Right atrium auricular region (tissue), 2 donors: Measurements from ENCODE around the gene SHISAL1. TPM values are rescaled to one million over a fixed set of nuclear protein-coding genes. Genes with fewer than 3 reads are reported as not detected.

Experiments used
- DNase-seq: peaks from one replicate; pipeline ENCODE4 v3.0.0-alpha.2; 2019; ENCODE audit warnings: low spot score
- H3K27ac ChIP-seq, 2 donors: fragments of 200-600 bp; sonication (generic); 1 replicate in 1 of 2; 2 replicates in 1 of 2; pipeline ENCODE4 v1.5.1; 2016 to 2019
- H3K27me3 ChIP-seq, 2 donors: fragments of 200-600 bp; sonication (generic); one replicate each; pipeline versions ENCODE4 v1.5.1 to v1.6.0; 2017 to 2019
- H3K36me3 ChIP-seq: fragments of 200-600 bp; sonication (generic); one replicate; pipeline ENCODE4 v1.5.1; 2016
- H3K4me1 ChIP-seq, 2 donors: fragments of 200-600 bp; sonication (generic); one replicate each; pipeline versions ENCODE4 v1.5.1 to v1.6.0; 2017 to 2019
- H3K4me3 ChIP-seq, 2 donors: fragments of 200-600 bp; sonication (generic); 1 replicate in 1 of 2; 2 replicates in 1 of 2; pipeline ENCODE4 v1.5.1; 2017 to 2019; ENCODE audit warnings: mild to moderate bottlenecking in 1 of 2, moderate library complexity in 1 of 2
- H3K9me3 ChIP-seq, 2 donors: fragments of 200-600 bp; sonication (generic); one replicate each; pipeline ENCODE4 v1.5.1; 2019
- CTCF ChIP-seq, 2 donors: fragments of 200-600 bp; sonication (generic); IDR thresholded peaks; one replicate each; pipeline ENCODE4 v1.5.1; 2019; ENCODE audit warnings: antibody characterized with exemption in 2 of 2
- total RNA-seq, 2 donors: library from RNA; depleted of rRNA; stranded (reverse); fragments of >200 nt; gene quantifications; one replicate each; pipeline ENCODE4 v1.1.0, GENCODE V29; 2016

The SHISAL1 gene
- total RNA-seq, 2 donors from 2014 or later, result 0.26 to 2.0 TPM

- no peak for TF ChIP-seq CTCF (IDR thresholded peaks at IDR 0.05)
- H3K9me3 ChIP-seq, result no peaks in the 10 kb centered on the region
- no peak overlapping the region for H3K4me3 ChIP-seq
- H3K4me1 ChIP-seq, result no peaks in the 10 kb centered on the region
- H3K36me3 ChIP-seq, result no peaks in the 10 kb centered on the region
- H3K27me3 ChIP-seq, result no peaks in the 10 kb centered on the region
- DNase-seq, result no peak
- H3K27ac ChIP-seq, result no peak overlapping the region
Observed at GRCh38 chr22:44318751-44319150, 6.0 kb upstream of the SHISAL1 start.

GRCh38 chr22:44317886-44318637 lies 5.3 kb upstream of the SHISAL1 start:
- TF ChIP-seq CTCF (IDR thresholded peaks at IDR 0.05), result no peak
- Histone ChIP-seq H3K9me3 (no peaks in the 10 kb centered on the region), H3K27ac (no peak overlapping the region), H3K4me1 (no peaks in the 10 kb centered on the region), H3K27me3 (no peaks in the 10 kb centered on the region), H3K36me3 (no peaks in the 10 kb centered on the region), H3K4me3 (no peak overlapping the region)
- DNase-seq, result no peak

- no peak overlapping the region for H3K27ac ChIP-seq
- no peaks in the 10 kb centered on the region for H3K27me3 ChIP-seq
- H3K4me1 ChIP-seq, result no peaks in the 10 kb centered on the region
- no peak for DNase-seq
- H3K36me3 ChIP-seq, result no peaks in the 10 kb centered on the region
- no peak overlapping the region for H3K4me3 ChIP-seq
- H3K9me3 ChIP-seq, result no peaks in the 10 kb centered on the region
- no peak for TF ChIP-seq CTCF (IDR thresholded peaks at IDR 0.05)
Observed at GRCh38 chr22:44317123-44317444, 4.3 kb upstream of the SHISAL1 start.

GRCh38 chr22:44316393-44317122 lies 3.8 kb upstream of the SHISAL1 start:
- H3K27me3 ChIP-seq, result no peaks in the 10 kb centered on the region
- DNase-seq, result no peak
- no peak for TF ChIP-seq CTCF (IDR thresholded peaks at IDR 0.05)

GRCh38 chr22:44314425-44315067 lies 1.8 kb upstream of the SHISAL1 start:
- no peak overlapping the region for H3K4me3 ChIP-seq
- no peak overlapping the region for H3K27ac ChIP-seq
- TF ChIP-seq CTCF (IDR thresholded peaks at IDR 0.05), result no peak
- H3K4me1 ChIP-seq, result no peaks in the 10 kb centered on the region
- no peak for DNase-seq
- H3K36me3 ChIP-seq, result no peaks in the 10 kb centered on the region
- no peaks in the 10 kb centered on the region for H3K9me3 ChIP-seq
- H3K27me3 ChIP-seq, result no peaks in the 10 kb centered on the region

More at GRCh38 chr22:44316393-44317122, 3.8 kb upstream of the SHISAL1 start:
- H3K36me3 ChIP-seq, result no peaks in the 10 kb centered on the region
- no peaks in the 10 kb centered on the region for H3K9me3 ChIP-seq
- H3K4me3 ChIP-seq, result no peak overlapping the region
- no peak overlapping the region for H3K27ac ChIP-seq
- no peaks in the 10 kb centered on the region for H3K4me1 ChIP-seq
